IPS-NIHi7 (cell line): ENCODE measurements around the gene SLC22A5.
"Not testable (repeated sequence)": the region's sequence is repeated elsewhere in the genome, so short reads cannot be mapped to it uniquely, and the experiment has no call there.

Experiments used
- DNase-seq: peaks from one replicate; pipeline ENCODE4 v3.0.0; 2012; ENCODE audit warnings: mixed read lengths; ENCODE audit errors: extremely low spot score

The SLC22A5 gene

GRCh38 chr5:132388244-132389050 is 18.9 kb downstream of the SLC22A5 start:
- DNase-seq = no peak

- no peak for DNase-seq
Measured at GRCh38 chr5:132389051-132389331, 19.5 kb downstream of the SLC22A5 start.

- peak; percentile 63 for DNase-seq
Measured at GRCh38 chr5:132389585-132390286, 20.2 kb downstream of the SLC22A5 start.

GRCh38 chr5:132391247-132391646 is 21.7 kb downstream of the SLC22A5 start:
- DNase-seq = no peak

- DNase-seq = no peak
Measured at GRCh38 chr5:132391870-132392269, 22.4 kb downstream of the SLC22A5 start.

- no peak for DNase-seq
Measured at GRCh38 chr5:132392411-132392810, 22.9 kb downstream of the SLC22A5 start.

GRCh38 chr5:132392978-132393825 is 23.7 kb downstream of the SLC22A5 start:
- no peak for DNase-seq

- DNase-seq = no peak
Measured at GRCh38 chr5:132394667-132395259, 25.3 kb downstream of the SLC22A5 start.

- DNase-seq = no peak
Measured at GRCh38 chr5:132396589-132397031, 27.1 kb downstream of the SLC22A5 start.

GRCh38 chr5:132397224-132397623 is 27.7 kb downstream of the SLC22A5 start:
- no peak for DNase-seq

GRCh38 chr5:132397936-132398675 is 28.6 kb downstream of the SLC22A5 start:
- not testable (repeated sequence) for DNase-seq

GRCh38 chr5:132404041-132404440 is 34.5 kb downstream of the SLC22A5 start:
- not testable (repeated sequence) for DNase-seq

GRCh38 chr5:132405646-132406045 is 36.1 kb downstream of the SLC22A5 start:
- DNase-seq = no peak

GRCh38 chr5:132406144-132406783 is 36.8 kb downstream of the SLC22A5 start:
- DNase-seq = no peak

GRCh38 chr5:132407970-132408369 is 38.5 kb downstream of the SLC22A5 start:
- no peak for DNase-seq

GRCh38 chr5:132408456-132408855 is 38.9 kb downstream of the SLC22A5 start:
- DNase-seq = no peak

- DNase-seq = no peak
Measured at GRCh38 chr5:132408965-132409364, 39.5 kb downstream of the SLC22A5 start.

GRCh38 chr5:132410451-132411303 is 41.2 kb downstream of the SLC22A5 start:
- peak; percentile 92 for DNase-seq

- no peak for DNase-seq
Measured at GRCh38 chr5:132411304-132412013, 41.9 kb downstream of the SLC22A5 start.
